ENCODE results near the gene S100Z.

- TF ChIP-seq SP1 (IDR thresholded peaks at IDR 0.05; ENCODE audit: low read depth, low read length): no peak
- no peak for TF ChIP-seq EZH2 (IDR thresholded peaks at IDR 0.05; ENCODE audit: low read depth, low read length, severe bottlenecking)
Measured at GRCh38 chr5:76836585-76836984, 13.2 kb upstream of the S100Z start.
